Measurements from ENCODE around the gene ABCA7. TPM values are rescaled to one million over a fixed set of nuclear protein-coding genes. Genes with fewer than 3 reads are reported as not detected.

ABCA7 gene
- total and polyA plus RNA-seq, 2 of the 13 experiments (the other 11 are each of a cell fraction or from before 2014, with no cell fraction given) = 4.4 to 32.4 TPM

DNA sequence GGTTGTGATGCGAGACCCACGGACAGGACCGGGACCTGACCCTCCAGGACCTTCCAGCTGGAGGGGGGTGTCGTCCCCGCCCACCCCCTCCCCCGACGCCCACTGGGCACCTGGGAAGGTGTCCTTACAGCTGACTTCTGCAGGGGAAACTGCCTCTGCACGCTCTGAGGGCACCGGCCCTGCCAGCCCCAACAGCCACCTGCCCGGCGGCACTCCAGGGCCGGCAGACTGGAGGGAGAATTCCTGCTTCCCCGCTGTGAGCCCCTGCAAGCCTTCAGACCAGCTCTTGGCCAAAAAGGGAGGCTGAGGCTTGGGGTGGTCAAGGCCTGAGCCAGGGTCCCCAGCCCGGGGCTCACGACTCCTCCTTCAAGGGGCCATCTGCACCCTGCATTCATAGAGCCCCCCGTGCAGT lies 12.3 kb upstream of the ABCA7 start (continued):
- TF ChIP-seq, protein P1, sequence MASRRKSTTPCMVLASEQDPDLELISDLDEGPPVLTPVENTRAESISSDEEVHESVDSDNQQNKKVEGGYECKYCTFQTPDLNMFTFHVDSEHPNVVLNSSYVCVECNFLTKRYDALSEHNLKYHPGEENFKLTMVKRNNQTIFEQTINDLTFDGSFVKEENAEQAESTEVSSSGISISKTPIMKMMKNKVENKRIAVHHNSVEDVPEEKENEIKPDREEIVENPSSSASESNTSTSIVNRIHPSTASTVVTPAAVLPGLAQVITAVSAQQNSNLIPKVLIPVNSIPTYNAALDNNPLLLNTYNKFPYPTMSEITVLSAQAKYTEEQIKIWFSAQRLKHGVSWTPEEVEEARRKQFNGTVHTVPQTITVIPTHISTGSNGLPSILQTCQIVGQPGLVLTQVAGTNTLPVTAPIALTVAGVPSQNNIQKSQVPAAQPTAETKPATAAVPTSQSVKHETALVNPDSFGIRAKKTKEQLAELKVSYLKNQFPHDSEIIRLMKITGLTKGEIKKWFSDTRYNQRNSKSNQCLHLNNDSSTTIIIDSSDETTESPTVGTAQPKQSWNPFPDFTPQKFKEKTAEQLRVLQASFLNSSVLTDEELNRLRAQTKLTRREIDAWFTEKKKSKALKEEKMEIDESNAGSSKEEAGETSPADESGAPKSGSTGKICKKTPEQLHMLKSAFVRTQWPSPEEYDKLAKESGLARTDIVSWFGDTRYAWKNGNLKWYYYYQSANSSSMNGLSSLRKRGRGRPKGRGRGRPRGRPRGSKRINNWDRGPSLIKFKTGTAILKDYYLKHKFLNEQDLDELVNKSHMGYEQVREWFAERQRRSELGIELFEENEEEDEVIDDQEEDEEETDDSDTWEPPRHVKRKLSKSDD (CRISPR knock-in tag; IDR thresholded peaks at IDR 0.05; ENCODE audit: low read depth) = no peak
- no peak for TF ChIP-seq TAF1 (CRISPR knock-in tag; IDR thresholded peaks at IDR 0.05)
- no peak for TF ChIP-seq ZNF7 (CRISPR knock-in tag; IDR thresholded peaks at IDR 0.05)
- no peak for TF ChIP-seq ZNF552 (CRISPR knock-in tag; IDR thresholded peaks at IDR 0.05; ENCODE audit: borderline replicate concordance)
- no peak for TF ChIP-seq ZFAT (CRISPR knock-in tag; conservative IDR thresholded peaks at IDR 0.05)
- 0 out of 2 replicates have a peak, but pooled peaks have one; percentile 32 for TF ChIP-seq FOXC1 (CRISPR knock-in tag; IDR thresholded peaks at IDR 0.05; ENCODE audit: borderline replicate concordance)
- TF ChIP-seq HDAC6 (IDR thresholded peaks at IDR 0.05; ENCODE audit: low read depth, low read length) = no peak
- TF ChIP-seq, protein P2, sequence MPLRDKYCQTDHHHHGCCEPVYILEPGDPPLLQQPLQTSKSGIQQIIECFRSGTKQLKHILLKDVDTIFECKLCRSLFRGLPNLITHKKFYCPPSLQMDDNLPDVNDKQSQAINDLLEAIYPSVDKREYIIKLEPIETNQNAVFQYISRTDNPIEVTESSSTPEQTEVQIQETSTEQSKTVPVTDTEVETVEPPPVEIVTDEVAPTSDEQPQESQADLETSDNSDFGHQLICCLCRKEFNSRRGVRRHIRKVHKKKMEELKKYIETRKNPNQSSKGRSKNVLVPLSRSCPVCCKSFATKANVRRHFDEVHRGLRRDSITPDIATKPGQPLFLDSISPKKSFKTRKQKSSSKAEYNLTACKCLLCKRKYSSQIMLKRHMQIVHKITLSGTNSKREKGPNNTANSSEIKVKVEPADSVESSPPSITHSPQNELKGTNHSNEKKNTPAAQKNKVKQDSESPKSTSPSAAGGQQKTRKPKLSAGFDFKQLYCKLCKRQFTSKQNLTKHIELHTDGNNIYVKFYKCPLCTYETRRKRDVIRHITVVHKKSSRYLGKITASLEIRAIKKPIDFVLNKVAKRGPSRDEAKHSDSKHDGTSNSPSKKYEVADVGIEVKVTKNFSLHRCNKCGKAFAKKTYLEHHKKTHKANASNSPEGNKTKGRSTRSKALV (CRISPR knock-in tag; IDR thresholded peaks at IDR 0.05) = no peak
- TF ChIP-seq SMARCC2 (IDR thresholded peaks at IDR 0.05) = no peak
- TF ChIP-seq ZNF263 (CRISPR knock-in tag; IDR thresholded peaks at IDR 0.05) = no peak
- TF ChIP-seq, protein P3, sequence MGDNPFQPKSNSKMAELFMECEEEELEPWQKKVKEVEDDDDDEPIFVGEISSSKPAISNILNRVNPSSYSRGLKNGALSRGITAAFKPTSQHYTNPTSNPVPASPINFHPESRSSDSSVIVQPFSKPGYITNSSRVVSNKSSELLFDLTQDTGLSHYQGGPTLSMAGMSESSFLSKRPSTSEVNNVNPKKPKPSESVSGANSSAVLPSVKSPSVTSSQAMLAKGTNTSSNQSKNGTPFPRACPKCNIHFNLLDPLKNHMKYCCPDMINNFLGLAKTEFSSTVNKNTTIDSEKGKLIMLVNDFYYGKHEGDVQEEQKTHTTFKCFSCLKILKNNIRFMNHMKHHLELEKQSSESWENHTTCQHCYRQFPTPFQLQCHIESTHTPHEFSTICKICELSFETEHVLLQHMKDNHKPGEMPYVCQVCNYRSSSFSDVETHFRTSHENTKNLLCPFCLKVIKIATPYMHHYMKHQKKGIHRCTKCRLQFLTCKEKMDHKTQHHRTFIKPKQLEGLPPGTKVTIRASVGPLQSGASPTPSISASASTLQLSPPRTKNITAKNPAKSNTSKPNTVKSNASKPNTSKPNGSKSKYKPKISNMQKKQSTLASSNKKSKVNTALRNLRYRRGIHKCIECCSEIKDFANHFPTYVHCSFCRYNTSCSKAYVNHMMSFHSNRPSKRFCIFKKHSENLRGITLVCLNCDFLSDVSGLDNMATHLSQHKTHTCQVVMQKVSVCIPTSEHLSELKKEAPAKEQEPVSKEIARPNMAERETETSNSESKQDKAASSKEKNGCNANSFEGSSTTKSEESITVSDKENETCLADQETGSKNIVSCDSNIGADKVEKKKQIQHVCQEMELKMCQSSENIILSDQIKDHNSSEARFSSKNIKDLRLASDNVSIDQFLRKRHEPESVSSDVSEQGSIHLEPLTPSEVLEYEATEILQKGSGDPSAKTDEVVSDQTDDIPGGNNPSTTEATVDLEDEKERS (CRISPR knock-in tag; IDR thresholded peaks at IDR 0.05) = no peak
- TF ChIP-seq ZNF75D (CRISPR knock-in tag; IDR thresholded peaks at IDR 0.05; ENCODE audit: borderline replicate concordance) = no peak
- peak; percentile 58; the same call in 1 of the 2 replicates for TF ChIP-seq RBFOX2 (IDR thresholded peaks at IDR 0.05; ENCODE audit: low read depth, low read length)
- TF ChIP-seq AGO2 (optimal IDR thresholded peaks at IDR 0.05; ENCODE audit: low read depth, low read length) = peak; percentile 26
- TF ChIP-seq, protein P4, sequence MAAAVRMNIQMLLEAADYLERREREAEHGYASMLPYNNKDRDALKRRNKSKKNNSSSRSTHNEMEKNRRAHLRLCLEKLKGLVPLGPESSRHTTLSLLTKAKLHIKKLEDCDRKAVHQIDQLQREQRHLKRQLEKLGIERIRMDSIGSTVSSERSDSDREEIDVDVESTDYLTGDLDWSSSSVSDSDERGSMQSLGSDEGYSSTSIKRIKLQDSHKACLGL (CRISPR knock-in tag; IDR thresholded peaks at IDR 0.05) = peak; percentile 19; the same call in 1 of the 2 replicates
- TF ChIP-seq ZNF251 (CRISPR knock-in tag; IDR thresholded peaks at IDR 0.05) = no peak
- no peak for TF ChIP-seq RXRB (CRISPR knock-in tag; IDR thresholded peaks at IDR 0.05; ENCODE audit: borderline replicate concordance)
- TF ChIP-seq, protein P5, sequence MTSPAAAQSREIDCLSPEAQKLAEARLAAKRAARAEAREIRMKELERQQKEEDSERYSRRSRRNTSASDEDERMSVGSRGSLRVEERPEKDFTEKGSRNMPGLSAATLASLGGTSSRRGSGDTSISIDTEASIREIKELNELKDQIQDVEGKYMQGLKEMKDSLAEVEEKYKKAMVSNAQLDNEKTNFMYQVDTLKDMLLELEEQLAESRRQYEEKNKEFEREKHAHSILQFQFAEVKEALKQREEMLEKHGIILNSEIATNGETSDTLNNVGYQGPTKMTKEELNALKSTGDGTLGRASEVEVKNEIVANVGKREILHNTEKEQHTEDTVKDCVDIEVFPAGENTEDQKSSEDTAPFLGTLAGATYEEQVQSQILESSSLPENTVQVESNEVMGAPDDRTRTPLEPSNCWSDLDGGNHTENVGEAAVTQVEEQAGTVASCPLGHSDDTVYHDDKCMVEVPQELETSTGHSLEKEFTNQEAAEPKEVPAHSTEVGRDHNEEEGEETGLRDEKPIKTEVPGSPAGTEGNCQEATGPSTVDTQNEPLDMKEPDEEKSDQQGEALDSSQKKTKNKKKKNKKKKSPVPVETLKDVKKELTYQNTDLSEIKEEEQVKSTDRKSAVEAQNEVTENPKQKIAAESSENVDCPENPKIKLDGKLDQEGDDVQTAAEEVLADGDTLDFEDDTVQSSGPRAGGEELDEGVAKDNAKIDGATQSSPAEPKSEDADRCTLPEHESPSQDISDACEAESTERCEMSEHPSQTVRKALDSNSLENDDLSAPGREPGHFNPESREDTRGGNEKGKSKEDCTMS (CRISPR knock-in tag; conservative IDR thresholded peaks at IDR 0.05) = no peak

All from HepG2 (cell line).